GM12801 (cell line): Measurements from ENCODE around the gene FABP7.

ENCODE experiments used
- TF ChIP-seq, protein P1 (sequence below): IDR thresholded peaks from one replicate; pipeline ENCODE4 v1.5.1; 2011; ENCODE audit warnings: control low read depth; ENCODE audit not compliant: insufficient read length; ENCODE audit errors: extremely low read depth

The FABP7 gene

GRCh38 chr6:122800906-122801305, 21.4 kb downstream of the FABP7 start:
- TF ChIP-seq, protein P1, sequence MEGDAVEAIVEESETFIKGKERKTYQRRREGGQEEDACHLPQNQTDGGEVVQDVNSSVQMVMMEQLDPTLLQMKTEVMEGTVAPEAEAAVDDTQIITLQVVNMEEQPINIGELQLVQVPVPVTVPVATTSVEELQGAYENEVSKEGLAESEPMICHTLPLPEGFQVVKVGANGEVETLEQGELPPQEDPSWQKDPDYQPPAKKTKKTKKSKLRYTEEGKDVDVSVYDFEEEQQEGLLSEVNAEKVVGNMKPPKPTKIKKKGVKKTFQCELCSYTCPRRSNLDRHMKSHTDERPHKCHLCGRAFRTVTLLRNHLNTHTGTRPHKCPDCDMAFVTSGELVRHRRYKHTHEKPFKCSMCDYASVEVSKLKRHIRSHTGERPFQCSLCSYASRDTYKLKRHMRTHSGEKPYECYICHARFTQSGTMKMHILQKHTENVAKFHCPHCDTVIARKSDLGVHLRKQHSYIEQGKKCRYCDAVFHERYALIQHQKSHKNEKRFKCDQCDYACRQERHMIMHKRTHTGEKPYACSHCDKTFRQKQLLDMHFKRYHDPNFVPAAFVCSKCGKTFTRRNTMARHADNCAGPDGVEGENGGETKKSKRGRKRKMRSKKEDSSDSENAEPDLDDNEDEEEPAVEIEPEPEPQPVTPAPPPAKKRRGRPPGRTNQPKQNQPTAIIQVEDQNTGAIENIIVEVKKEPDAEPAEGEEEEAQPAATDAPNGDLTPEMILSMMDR = no peak

DNA sequence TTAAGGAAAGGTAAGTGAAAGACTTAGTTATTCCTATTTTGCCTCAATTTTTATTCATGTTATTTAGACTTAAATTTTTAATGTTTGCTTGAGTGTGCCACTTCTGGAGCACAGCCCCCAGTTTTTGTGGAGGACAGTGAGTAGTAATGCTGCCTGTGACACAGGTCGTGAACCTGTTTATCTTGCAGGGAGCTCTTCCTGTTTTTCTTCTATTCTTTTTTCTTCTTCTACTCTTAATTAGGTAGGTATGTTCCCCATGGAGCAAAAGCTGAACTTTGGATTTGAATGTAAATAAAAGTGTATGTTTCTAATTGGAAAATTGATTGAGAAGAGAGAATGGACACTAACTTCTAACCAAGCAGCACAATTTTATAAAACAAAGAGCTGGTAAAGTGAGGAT, 21.9 kb downstream of the FABP7 start:
- TF ChIP-seq, protein P1 = no peak

GRCh38 chr6:122803171-122803661, 23.7 kb downstream of the FABP7 start:
- TF ChIP-seq, protein P1 = no peak

DNA sequence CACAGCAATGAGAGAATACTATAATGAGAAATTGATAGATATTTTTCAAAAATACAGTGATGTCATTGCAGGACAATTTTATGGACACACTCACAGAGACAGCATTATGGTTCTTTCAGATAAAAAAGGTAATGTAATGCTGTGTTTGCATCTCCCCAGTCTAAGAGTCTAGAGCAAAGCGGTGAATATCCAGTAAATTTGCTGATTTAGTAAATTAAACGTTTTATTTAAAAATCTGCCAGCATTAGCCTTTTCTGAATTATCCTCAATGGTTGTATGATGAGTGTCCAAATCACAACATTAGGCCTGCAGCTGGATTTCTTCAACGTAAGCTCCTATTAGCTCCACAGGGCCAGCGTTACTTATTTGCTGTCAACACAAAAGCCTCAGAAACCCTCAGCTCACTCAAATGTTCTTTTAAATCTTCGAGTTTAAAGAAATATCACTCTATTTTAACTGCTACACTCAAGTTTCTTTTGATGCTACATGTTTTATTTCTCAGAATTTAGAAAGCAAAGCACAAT, 25.5 kb downstream of the FABP7 start:
- TF ChIP-seq, protein P1 = no peak

DNA sequence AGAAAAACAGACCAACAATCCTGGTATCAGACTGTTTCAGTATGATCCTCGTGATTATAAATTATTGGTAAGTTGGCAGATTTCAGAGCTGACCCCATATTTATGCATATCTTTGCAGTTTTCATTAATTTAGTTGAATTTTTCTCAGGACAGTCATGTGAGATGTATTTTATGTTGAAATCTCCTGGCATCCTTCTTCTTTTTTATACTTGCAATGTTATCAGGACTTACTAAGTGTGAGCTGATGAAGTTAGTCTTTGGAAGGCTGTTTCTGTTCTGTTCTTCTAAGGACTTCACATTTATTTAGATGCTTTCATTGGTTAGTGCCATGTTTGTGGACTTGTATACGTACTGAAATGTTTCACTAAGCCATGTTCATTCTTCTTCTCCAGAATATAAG, 26.8 kb downstream of the FABP7 start:
- TF ChIP-seq, protein P1 = no peak

DNA sequence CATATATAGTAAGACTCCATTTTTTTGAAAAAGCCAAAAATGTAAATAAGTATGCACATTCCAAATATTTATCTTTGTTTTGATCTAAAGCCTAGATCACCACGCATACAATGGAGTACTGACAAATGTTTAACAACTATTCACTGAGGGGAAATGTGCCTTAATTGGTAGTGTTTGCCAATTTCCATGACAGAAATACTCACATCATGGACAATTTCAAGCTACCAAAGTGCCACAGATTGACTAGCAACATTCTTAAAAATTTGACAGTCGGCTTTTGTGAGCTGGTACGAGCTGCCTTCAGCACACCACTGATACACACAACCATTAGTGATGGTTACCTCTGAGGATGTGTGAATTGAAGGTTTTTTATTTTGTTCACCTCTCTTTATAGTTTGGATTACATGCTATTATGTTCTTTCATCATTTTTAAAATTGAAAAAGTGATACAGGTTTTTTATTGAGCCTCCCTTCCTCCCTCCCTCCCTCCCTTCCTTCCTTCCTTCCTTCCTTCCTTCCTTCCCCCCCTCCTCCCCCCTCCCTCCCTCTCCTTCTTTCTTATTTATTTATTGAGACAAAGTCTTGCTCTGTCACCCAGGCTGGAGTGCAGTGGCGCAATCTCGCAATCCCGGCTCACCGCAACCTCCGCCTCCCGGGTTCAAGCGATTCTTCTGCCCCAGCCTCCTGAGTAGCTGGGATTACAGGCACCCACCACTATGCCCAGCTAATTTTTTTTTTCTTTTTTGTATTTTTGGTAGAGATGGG, 28.8 kb downstream of the FABP7 start:
- TF ChIP-seq, protein P1 = no peak

GRCh38 chr6:122809001-122809400, 29.5 kb downstream of the FABP7 start:
- TF ChIP-seq, protein P1 = no peak
